ENCODE data around the gene TSC1. TPM values are rescaled to one million over a fixed set of nuclear protein-coding genes. Genes with fewer than 3 reads are reported as not detected.

The TSC1 gene
- total RNA-seq, 2 experiments from 2014 or later, result 29.8 to 30.3 TPM

DNA sequence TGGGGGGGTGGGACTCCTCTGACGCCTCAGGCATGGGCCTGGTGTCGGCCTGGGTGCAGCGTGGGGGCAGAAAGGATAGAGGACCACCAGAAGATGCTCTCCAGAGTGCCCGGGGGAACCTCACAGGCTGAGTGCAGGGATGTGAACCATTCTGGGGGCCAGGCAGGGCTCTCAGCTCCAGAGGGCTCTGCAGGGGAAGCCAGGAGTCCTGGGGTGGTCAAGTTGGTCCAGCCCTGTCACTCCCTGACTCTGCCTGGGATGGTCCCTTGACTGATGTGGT lies 40.6 kb upstream of the TSC1 start:
- ATAC-seq, result no peak
- H3K27me3 Mint-ChIP-seq, result peaks cover 41% of the 10 kb centered on the region
- H3K36me3 Mint-ChIP-seq, result no peaks in the 10 kb centered on the region
- H3K4me1 Mint-ChIP-seq, result no peaks in the 10 kb centered on the region
- DNase-seq, result no peak
- H3K9me3 Mint-ChIP-seq (ENCODE audit: low read depth), result no peaks in the 10 kb centered on the region
- no peak overlapping the region for H3K27ac Mint-ChIP-seq
- CTCF ChIA-PET, result interaction anchor here (2.1 kb wide), 1 partner anchor 37 kb away, joined by 6 read pairs; no protein-coding TSS in a partner anchor
- no peak overlapping the region for H3K4me3 Mint-ChIP-seq

DNA sequence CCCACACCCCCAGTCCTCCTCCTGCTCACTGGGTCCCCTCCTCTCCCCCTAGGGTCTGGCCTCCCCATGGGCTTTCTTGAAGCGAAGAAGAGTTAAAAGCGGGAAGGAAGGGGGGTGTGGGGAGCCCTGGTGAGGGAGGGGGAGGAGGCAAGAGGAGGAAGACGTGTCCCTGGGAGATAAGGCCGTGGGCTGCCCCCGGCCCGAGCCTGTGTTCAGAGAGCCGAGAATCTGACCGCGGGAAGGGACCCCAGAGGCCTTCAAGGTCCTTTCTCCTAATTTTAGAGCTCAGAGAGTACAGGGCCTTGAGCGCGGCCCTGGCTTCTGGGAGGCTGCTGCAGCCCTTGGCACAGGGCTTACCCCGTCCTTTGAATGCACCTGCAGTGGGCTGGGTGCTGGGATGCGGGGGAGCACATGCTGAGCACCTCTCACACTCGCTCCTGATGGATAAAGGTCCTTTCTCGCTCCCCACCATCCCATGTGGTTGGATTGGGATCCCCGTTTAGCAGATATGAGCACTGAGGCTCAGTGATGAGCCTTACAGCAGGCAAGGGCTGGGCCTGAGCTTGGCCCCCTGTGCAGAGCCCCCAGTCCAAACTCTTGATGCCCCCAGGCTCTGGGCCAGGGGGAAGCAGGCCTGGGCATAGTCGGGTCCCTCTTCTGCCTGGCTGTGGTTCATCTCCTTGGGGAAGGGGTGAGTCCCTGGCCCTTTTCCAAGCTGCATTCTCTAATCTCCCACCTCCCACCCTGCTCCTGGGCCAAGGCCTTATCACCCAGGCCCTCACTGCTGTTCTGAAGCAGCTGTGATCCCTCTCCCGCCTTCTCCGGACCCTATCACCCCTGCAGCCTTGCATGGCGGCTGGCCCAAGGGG lies 40.0 kb upstream of the TSC1 start:
- H3K27ac Mint-ChIP-seq, result no peak overlapping the region
- no peaks in the 10 kb centered on the region for H3K4me1 Mint-ChIP-seq
- no peak for DNase-seq
- no peaks in the 10 kb centered on the region for H3K36me3 Mint-ChIP-seq
- ATAC-seq, result no peak
- CTCF ChIA-PET, result interaction anchor here (2.1 kb wide), 1 partner anchor 38 kb away, joined by 6 read pairs; no protein-coding TSS in a partner anchor
- H3K9me3 Mint-ChIP-seq (ENCODE audit: low read depth), result no peaks in the 10 kb centered on the region
- no peak overlapping the region for H3K4me3 Mint-ChIP-seq
- peaks cover 47% of the 10 kb centered on the region for H3K27me3 Mint-ChIP-seq

DNA sequence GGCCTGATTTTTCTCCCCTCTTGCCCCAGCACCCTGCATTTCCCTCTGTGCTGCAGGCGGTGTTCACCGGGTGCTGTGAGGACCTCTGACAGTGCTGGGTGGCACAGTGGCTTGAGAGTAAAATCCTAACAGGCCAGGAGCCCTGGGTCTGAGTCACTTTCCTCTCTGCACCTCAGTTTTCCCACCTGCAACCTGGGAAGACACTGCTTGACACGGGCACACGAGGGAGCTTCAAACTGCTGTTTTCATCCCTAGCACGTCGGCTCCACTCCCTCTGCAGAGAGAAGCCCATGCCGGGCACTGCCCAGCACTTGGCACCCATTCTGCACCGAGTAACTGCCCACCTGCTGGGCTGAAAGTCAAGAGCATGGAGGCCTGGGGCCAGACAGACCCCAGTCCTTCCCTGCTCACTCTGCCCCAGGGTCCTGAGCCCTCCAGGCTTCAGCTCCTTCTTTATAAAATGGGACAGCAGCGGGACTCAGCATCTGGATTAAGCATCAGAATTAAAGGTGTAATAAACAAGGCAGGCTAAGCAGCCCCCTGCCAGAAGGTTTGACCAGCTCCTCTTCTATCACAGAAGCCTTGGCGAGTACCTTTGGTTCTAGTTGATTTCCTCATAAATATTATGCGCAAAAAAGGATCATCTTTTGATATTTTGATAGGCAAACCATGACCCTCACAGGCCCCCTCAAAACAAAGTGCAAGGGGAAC lies 39.2 kb upstream of the TSC1 start:
- peaks cover 54% of the 10 kb centered on the region for H3K27me3 Mint-ChIP-seq
- ATAC-seq, result no peak
- no peak overlapping the region for H3K27ac Mint-ChIP-seq
- no peak for DNase-seq
- CTCF ChIA-PET, result interaction anchor here (2.1 kb wide), 1 partner anchor 39 kb away, joined by 6 read pairs; no protein-coding TSS in a partner anchor
- no peaks in the 10 kb centered on the region for H3K36me3 Mint-ChIP-seq
- no peak overlapping the region for H3K4me3 Mint-ChIP-seq
- H3K9me3 Mint-ChIP-seq (ENCODE audit: low read depth), result no peaks in the 10 kb centered on the region
- peaks cover 1% of the 10 kb centered on the region for H3K4me1 Mint-ChIP-seq

DNA sequence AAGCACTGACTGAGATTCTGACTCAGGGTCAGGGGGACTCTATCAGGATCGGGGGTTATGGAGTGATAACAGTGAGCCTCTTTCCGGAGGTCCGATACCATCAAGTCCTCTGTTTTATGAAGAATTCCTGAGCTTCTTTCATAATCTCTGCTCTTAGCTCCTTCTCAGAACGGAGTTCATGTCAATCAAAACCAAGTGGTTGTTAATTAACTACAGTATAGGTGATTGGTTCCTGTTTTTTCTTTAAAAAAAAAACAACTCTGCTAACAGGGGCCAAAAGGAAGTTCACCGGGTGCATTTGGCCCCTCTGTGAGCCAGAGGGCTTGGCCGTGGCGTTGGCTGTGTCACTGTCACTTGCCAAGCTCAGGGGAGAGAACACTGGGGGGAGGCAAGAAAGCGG lies 38.0 kb upstream of the TSC1 start:
- Mint-ChIP-seq H3K27me3 (peaks cover 61% of the 10 kb centered on the region), H3K4me1 (peaks cover 4% of the 10 kb centered on the region), H3K36me3 (no peaks in the 10 kb centered on the region), H3K4me3 (no peak overlapping the region), H3K27ac (no peak overlapping the region), H3K9me3 (ENCODE audit: low read depth) (no peaks in the 10 kb centered on the region)
- DNase-seq, result no peak
- CTCF ChIA-PET, result interaction anchor here (0.6 to 1.8 kb wide), 5 partner anchors 9 to 391 kb away, joined by 3 to 4 read pairs (median 3); no protein-coding TSS in a partner anchor
- no peak for ATAC-seq

DNA sequence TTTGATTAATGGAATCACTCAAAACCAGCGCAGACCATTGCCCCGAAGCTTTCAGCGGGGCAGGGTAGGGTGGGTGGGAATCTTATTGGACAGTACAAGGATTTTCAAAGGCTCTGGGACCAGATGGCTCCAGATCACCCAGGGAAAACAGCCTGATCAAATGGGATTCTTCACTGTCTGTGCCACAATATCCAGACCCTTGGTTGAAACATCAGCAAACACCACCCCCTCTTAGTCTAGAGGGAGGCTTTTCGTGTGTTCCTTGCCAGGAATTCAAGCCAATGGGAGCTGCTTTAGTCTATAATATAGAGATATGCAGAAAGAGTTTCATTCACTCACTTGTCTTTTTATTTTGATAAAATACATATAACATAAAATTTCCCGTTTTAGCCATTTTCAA lies 35.7 kb upstream of the TSC1 start:
- Mint-ChIP-seq H3K27ac (no peak overlapping the region), H3K9me3 (ENCODE audit: low read depth) (no peaks in the 10 kb centered on the region), H3K27me3 (peaks cover 66% of the 10 kb centered on the region), H3K4me3 (no peak overlapping the region), H3K36me3 (no peaks in the 10 kb centered on the region), H3K4me1 (peaks cover 4% of the 10 kb centered on the region)
- ATAC-seq (no peak), DNase-seq (no peak)
- CTCF ChIA-PET, result interaction anchor here (0.7 to 0.9 kb wide), 3 partner anchors 23 to 164 kb away, joined by 3 to 4 read pairs (median 3); no protein-coding TSS in a partner anchor

DNA sequence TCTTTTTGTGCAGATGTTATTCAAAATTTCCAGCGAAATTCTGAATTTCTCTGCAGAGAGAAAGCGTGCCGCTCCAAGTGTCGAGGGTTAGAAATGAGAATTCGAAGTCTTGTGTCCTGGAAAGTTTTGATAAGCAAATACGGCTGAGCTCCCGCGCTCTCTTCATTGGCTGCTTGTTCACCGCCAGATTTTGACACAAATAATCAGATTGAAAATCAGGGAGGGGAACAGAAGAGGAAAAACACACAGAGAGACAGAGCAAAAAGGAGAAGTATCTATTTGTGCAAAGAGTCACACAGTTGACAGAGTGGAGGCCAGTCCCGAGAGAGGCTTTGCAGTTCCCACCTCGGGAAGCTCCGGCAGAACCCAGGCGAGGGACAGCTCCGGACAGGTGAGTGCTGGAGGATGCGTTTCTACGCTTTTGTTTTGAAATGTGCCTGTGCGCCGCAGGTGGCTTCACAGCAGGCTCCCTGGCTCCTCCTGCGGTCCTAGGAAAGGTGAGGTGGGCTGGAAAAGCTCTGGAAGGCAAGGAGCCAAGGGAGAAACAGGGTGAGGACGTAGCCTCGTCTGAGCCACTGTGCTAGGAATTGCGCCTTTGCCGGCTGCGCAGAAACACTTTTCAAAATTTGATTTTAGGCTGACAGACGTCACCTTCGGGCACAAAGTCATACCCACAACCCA lies 34.2 kb upstream of the TSC1 start, which contains the start of gene GFI1B:
TSS of gene GFI1B (plus strand) at position 244 of the 681 bp plus-strand sequence. CDS start 7,985 bp downstream, outside the sequence.
- no peaks in the 10 kb centered on the region for H3K36me3 Mint-ChIP-seq
- H3K9me3 Mint-ChIP-seq (ENCODE audit: low read depth), result no peaks in the 10 kb centered on the region
- H3K27ac Mint-ChIP-seq, result no peak within 1 kb of the TSS
- ATAC-seq, result no peak
- H3K4me1 Mint-ChIP-seq, result peaks cover 4% of the 10 kb centered on the region
- CTCF ChIA-PET, result interaction anchor here (0.7 to 1.7 kb wide), 9 partner anchors 14 to 196 kb away, joined by 3 to 8 read pairs (median 4); no protein-coding TSS in a partner anchor
- peaks cover 73% of the 10 kb centered on the region for H3K27me3 Mint-ChIP-seq
- no peak for DNase-seq
- H3K4me3 Mint-ChIP-seq, result no peak within 1 kb of the TSS

DNA sequence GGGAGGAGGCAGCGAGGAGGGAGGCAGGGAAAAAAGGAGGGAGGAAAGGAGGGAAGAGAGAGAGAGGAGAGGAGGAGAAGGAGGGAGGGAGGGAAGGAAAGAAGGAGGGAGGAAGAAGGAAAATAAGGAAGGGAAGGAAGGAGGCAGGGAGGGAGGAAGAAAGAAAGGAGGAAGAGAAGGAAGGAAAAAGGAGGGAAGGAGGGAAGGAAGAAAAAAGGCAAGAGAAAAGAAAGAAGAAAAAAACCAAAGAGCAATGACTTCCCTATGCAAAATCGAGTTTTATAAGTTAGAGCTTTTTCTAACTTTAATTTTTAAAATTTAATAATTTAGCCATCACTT lies 33.7 kb upstream of the TSC1 start:
- Mint-ChIP-seq H3K27me3 (peaks cover 70% of the 10 kb centered on the region), H3K36me3 (no peaks in the 10 kb centered on the region), H3K27ac (no peak overlapping the region), H3K4me1 (peaks cover 4% of the 10 kb centered on the region), H3K4me3 (no peak overlapping the region), H3K9me3 (ENCODE audit: low read depth) (no peaks in the 10 kb centered on the region)
- ATAC-seq (no peak), DNase-seq (no peak)
- CTCF ChIA-PET, result interaction anchor here (0.7 to 1.7 kb wide), 13 partner anchors 13 to 183 kb away, joined by 3 to 8 read pairs (median 3); partner anchors contain the start of gene GTF3C5

DNA sequence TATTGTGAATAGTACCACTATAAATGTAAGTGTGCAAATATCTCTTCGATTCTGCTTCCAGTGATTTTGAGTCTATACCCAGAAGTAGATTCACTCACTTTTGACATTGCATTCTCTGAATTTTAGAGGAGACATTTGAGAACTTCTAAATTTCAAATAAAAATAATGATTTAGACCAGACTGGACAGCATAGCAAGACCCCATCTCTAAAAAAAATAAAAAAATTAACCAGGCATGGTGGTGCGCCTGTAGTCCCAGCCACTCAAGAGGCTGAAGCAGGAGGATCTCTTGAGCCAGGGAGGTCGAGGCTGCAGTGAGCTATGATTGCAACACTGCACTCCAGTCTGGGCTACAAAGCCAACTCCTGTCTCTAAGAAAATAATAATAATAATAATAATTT lies 32.2 kb upstream of the TSC1 start:
- no peaks in the 10 kb centered on the region for H3K9me3 Mint-ChIP-seq (ENCODE audit: low read depth)
- H3K27me3 Mint-ChIP-seq, result peaks cover 57% of the 10 kb centered on the region
- peaks cover 7% of the 10 kb centered on the region for H3K4me1 Mint-ChIP-seq
- no peak overlapping the region for H3K4me3 Mint-ChIP-seq
- DNase-seq (no peak), ATAC-seq (no peak)
- no peaks in the 10 kb centered on the region for H3K36me3 Mint-ChIP-seq
- CTCF ChIA-PET, result interaction anchor here (1.0 kb wide), 1 partner anchor 46 kb away, joined by 4 read pairs; no protein-coding TSS in a partner anchor
- no peak overlapping the region for H3K27ac Mint-ChIP-seq

DNA sequence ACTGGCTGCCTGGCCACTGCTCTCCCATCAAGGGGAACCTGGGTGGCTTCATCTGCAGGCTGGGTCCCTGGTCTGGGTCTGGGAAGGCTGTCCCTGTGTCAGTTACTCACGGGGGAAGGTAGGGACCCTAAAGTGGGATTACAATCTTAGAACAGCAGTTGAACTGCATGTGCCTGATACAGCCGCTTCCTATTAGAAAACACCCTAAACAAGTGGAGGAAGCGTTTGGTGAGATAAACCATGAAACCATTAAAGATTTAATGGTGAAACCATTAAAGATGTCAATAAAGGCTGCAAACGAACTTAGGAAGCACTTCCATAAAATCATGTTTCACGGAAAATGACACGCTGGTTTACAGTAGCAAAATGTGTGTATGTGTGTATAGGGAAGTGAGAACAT lies 31.5 kb upstream of the TSC1 start:
- Mint-ChIP-seq H3K36me3 (no peaks in the 10 kb centered on the region), H3K4me3 (no peak overlapping the region), H3K4me1 (peaks cover 7% of the 10 kb centered on the region), H3K27ac (no peak overlapping the region), H3K9me3 (ENCODE audit: low read depth) (no peaks in the 10 kb centered on the region), H3K27me3 (peaks cover 51% of the 10 kb centered on the region)
- no peak for ATAC-seq
- DNase-seq, result no peak
- CTCF ChIA-PET, result interaction anchor here (1.0 to 2.5 kb wide), 3 partner anchors 29 to 168 kb away, joined by 3 to 5 read pairs (median 4); no protein-coding TSS in a partner anchor

DNA sequence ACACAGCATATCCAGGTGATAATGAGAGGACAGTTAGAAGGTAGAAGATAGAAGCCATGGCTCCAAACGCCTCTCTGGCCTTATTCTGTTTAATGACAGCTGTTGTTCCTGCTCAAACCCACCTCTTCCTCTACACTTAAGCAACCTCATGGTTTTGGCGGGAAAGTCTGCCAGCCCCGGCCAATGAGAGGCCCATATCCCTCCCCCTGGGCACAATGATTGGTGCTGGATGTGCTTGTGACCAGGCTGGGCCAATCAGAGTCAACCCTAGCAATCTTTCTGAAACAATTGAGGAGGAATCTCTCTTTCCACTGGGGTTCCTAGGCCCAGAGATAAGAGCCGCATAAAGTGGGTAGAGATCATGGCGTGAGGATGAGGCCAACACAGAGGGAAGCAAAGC lies 29.3 kb upstream of the TSC1 start:
- no peak for ATAC-seq

DNA sequence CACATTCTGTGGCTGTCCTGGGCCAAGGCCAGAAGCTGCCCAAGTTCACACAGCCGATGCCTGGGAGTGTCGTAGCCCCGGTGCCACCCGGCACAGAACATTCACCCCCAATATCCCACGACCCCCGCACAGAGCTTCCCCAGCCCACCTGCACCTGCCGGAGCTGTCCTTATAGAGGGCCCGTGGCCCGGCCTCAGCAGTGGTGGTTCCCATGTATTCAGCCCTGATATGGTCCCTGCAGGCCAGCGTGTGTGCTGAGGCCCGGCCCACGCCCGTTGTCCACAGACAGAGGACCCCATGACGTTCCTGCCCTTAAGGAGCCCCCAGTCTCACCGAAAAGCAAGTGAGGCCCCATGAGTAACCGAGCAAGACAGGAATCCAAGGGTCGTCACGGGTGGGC lies 28.8 kb upstream of the TSC1 start:
- Mint-ChIP-seq H3K9me3 (ENCODE audit: low read depth) (no peaks in the 10 kb centered on the region), H3K4me1 (peaks cover 3% of the 10 kb centered on the region), H3K27ac (no peak overlapping the region), H3K36me3 (no peaks in the 10 kb centered on the region), H3K27me3 (peaks cover 28% of the 10 kb centered on the region), H3K4me3 (no peak overlapping the region)
- DNase-seq (no peak), ATAC-seq (no peak)
- CTCF ChIA-PET, result interaction anchor here (0.5 to 2.5 kb wide), 7 partner anchors 9 to 124 kb away, joined by 3 to 15 read pairs (median 3); no protein-coding TSS in a partner anchor

More for the DNA sequence above, 29.3 kb upstream of the TSC1 start:
- Mint-ChIP-seq H3K4me1 (peaks cover 6% of the 10 kb centered on the region), H3K4me3 (no peak overlapping the region), H3K27me3 (peaks cover 32% of the 10 kb centered on the region), H3K9me3 (ENCODE audit: low read depth) (no peaks in the 10 kb centered on the region), H3K36me3 (no peaks in the 10 kb centered on the region), H3K27ac (no peak overlapping the region)
- CTCF ChIA-PET, result interaction anchor here (0.7 to 2.5 kb wide), 8 partner anchors 8 to 561 kb away, joined by 3 to 15 read pairs (median 4); no protein-coding TSS in a partner anchor
- no peak for DNase-seq

DNA sequence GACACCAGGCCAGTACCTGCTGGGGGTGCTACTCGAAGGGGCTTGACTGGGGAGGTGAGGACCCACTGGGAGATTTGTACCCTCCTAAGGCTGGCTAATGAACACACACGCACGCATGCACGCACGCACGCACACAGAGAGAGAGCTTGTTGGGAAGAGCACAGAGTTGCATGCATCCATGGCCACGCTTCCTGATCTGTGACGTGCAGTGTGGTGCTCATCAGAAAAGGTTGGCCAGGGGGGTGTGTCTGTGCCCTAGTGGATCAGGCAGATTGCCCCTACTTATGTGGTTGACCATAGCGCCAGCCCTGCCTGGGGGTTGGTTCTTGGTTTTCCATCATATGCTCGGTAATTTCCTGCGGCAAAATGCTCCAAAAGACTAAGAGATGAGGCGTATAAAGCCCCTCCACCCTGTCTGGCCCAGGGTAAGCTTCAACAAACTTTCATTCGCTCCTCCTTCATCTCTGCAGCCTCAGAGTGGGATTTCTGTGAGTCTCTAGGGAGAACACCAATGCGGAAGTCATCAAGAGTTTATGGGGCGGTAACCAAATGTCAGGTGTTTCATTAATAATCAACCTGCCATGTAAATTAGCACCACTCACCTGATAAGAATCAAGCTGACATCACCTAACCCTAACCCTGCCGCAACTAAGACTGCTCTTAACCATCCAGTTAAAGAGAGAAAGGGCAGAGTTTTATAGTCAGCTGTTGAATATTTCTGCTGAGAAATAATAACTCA lies 26.1 kb upstream of the TSC1 start:
- CTCF ChIA-PET, result interaction anchor here (0.5 kb wide), 1 partner anchor 1636 kb away, joined by 3 read pairs; no protein-coding TSS in a partner anchor
- no peak for ATAC-seq

More for the DNA sequence above, 26.1 kb upstream of the TSC1 start:
- Mint-ChIP-seq H3K36me3 (no peaks in the 10 kb centered on the region), H3K27me3 (peaks cover 17% of the 10 kb centered on the region), H3K27ac (no peak overlapping the region), H3K9me3 (ENCODE audit: low read depth) (no peaks in the 10 kb centered on the region), H3K4me1 (peaks cover 3% of the 10 kb centered on the region), H3K4me3 (no peak overlapping the region)
- no peak for DNase-seq

Measured in activated CD8-positive, alpha-beta memory T cell treated with anti-CD3 and anti-CD28 coated beads, Interleukin-2, amount 10 ng/mL, durations not matched to agents 7 days and 5 days (primary cell).